ENCODE measurements around the gene UQCRC2. TPM values are rescaled to one million over a fixed set of nuclear protein-coding genes. Genes with fewer than 3 reads are reported as not detected.

Gene UQCRC2
- total and polyA plus RNA-seq, 10 of the 15 experiments (the other 5 are each of a cell fraction or from before 2014, with no cell fraction given): 256 to 563 (median 327) TPM

GRCh38 chr16:22016927-22017326, 63.8 kb downstream of the UQCRC2 start (continued):
- no peak for TF ChIP-seq HCFC1 (IDR thresholded peaks at IDR 0.05; ENCODE audit: low read length)
- no peak for TF ChIP-seq EED (IDR thresholded peaks at IDR 0.05; ENCODE audit: low read depth)
- TF ChIP-seq KLF5 (IDR thresholded peaks at IDR 0.05; ENCODE audit: partially characterized antibody): no peak
- TF ChIP-seq SKIL (IDR thresholded peaks at IDR 0.05; ENCODE audit: low read depth, poor library complexity, severe bottlenecking): no peak
- no peak for TF ChIP-seq RBBP5 (conservative IDR thresholded peaks at IDR 0.05)
- no peak for TF ChIP-seq SUZ12 (IDR thresholded peaks at IDR 0.05; ENCODE audit: unreplicated experiment)
- TF ChIP-seq RAD51 (IDR thresholded peaks at IDR 0.05): no peak
- no peak for TF ChIP-seq ZNF384 (IDR thresholded peaks at IDR 0.05; ENCODE audit: borderline replicate concordance, low read depth, low read length)
- TF ChIP-seq IRF3 (IDR thresholded peaks at IDR 0.05): no peak

GRCh38 chr16:22018559-22018958, 65.4 kb downstream of the UQCRC2 start:
- no peak for FAIRE-seq
- Histone ChIP-seq H4K20me1 (ENCODE audit: control insufficient read depth, insufficient read depth) (no peaks in the 10 kb centered on the region; the same call in 1 of the 2 replicates), H3K4me1 (ENCODE audit: control insufficient read depth, insufficient read depth, low read length) (peaks cover 18% of the 10 kb centered on the region), H3K36me3 (ENCODE audit: control insufficient read depth in 2 of 2, insufficient read depth in 2 of 2, low read length in 1 of 2) (no peaks in the 10 kb centered on the region), H3K27me3 (replicated peaks in 1 of 2; ENCODE audit: control insufficient read depth in 2 of 2, insufficient read depth in 2 of 2, low read length in 1 of 2) (no peaks in the 10 kb centered on the region), H3K4me3 (no peak overlapping the region), H3K9ac (ENCODE audit: control insufficient read depth, insufficient read depth, low read length) (no peak overlapping the region), H3K9me3 (replicated peaks; ENCODE audit: control insufficient read depth, insufficient read depth, low read length) (no peaks in the 10 kb centered on the region), H3K4me2 (ENCODE audit: control insufficient read depth, insufficient read depth) (no peak overlapping the region), H3K27ac (ENCODE audit: control insufficient read depth, insufficient read depth) (no peak overlapping the region), H3K79me2 (ENCODE audit: control insufficient read depth, insufficient read depth, low read length) (peaks cover 4% of the 10 kb centered on the region), H2AFZ (ENCODE audit: control insufficient read depth, low read depth, low read length) (no peak overlapping the region)
- ChIA-PET POLR2A (no interaction called here), RAD21 (ENCODE audit: unreplicated experiment) (interaction anchor here (1.2 kb wide), 1 partner anchor 54 kb away, joined by 3 read pairs; no protein-coding TSS in a partner anchor), CTCF (interaction anchor here (2.8 to 4.9 kb wide), 2 partner anchors 11 to 59 kb away, joined by 14 to 38 read pairs; partner anchors contain the start of gene MOSMO), SMC1A (ENCODE audit: uncharacterized antibody, unreplicated experiment) (interaction anchor here (3.5 kb wide), 1 partner anchor 59 kb away, joined by 17 read pairs; no protein-coding TSS in a partner anchor)
- in situ Hi-C loops (cut with MboI): no loop called here
- WGBS (ENCODE audit: insufficient coverage, insufficient replicate concordance, low lambda C conversion rate, missing lambda C conversion rate): 95% methylated on average over 1 of the region's 1 CpG
- BruUV-seq (replicated peaks): no TSS peak
- DNase-seq (ENCODE audit: low read depth, low spot score): no peak
- intact Hi-C loops (cut with micrococcal nuclease; ENCODE audit: unreplicated experiment): no loop called here
- ATAC-seq: no peak
- TF ChIP-seq TAF1 (IDR thresholded peaks at IDR 0.05; ENCODE audit: borderline replicate concordance, low read depth, low read length): no peak
- TF ChIP-seq MTA2 (IDR thresholded peaks at IDR 0.05; ENCODE audit: low read depth): no peak
- TF ChIP-seq ZNF384 (IDR thresholded peaks at IDR 0.05; ENCODE audit: borderline replicate concordance, low read depth, low read length): no peak
- TF ChIP-seq NR2C2 (IDR thresholded peaks at IDR 0.05; ENCODE audit: borderline replicate concordance, control insufficient read depth, insufficient read length, low read depth): no peak
- TF ChIP-seq TCF7 (IDR thresholded peaks at IDR 0.05; ENCODE audit: borderline replicate concordance): no peak
- no peak for TF ChIP-seq ZBTB11 (CRISPR knock-in tag; IDR thresholded peaks at IDR 0.05)
- no peak for TF ChIP-seq GABPA (IDR thresholded peaks at IDR 0.05; ENCODE audit: low read depth)
- TF ChIP-seq MXI1 (IDR thresholded peaks at IDR 0.05; ENCODE audit: low read depth, low read length): no peak
